GM21723 (cell line): ENCODE measurements around the gene ARHGAP42.

Experiments
- ATAC-seq: cut with Tn5 transposase; IDR thresholded peaks from one replicate; pipeline ENCODE4 v1.9.1; 2021; ENCODE audit warnings: mild to moderate bottlenecking, moderate library complexity; ENCODE audit not compliant: unreplicated experiment

Gene ARHGAP42

GRCh38 chr11:100791103-100791502 is 104.0 kb downstream of the ARHGAP42 start:
- ATAC-seq, result no peak

- no peak for ATAC-seq
These were observed 104.8 kb downstream of the ARHGAP42 start for GRCh38 chr11:100791860-100792259.

GRCh38 chr11:100793525-100793924 is 106.4 kb downstream of the ARHGAP42 start:
- ATAC-seq, result no peak

GRCh38 chr11:100794446-100794845 is 107.4 kb downstream of the ARHGAP42 start:
- no peak for ATAC-seq

GRCh38 chr11:100799445-100799844 is 112.4 kb downstream of the ARHGAP42 start:
- ATAC-seq, result no peak

- ATAC-seq, result no peak
These were observed 113.1 kb downstream of the ARHGAP42 start for GRCh38 chr11:100800202-100800601.

GRCh38 chr11:100801225-100801999 is 114.3 kb downstream of the ARHGAP42 start:
- ATAC-seq, result no peak

- ATAC-seq, result no peak
These were observed 118.6 kb downstream of the ARHGAP42 start for GRCh38 chr11:100805506-100806199.

- ATAC-seq, result no peak
These were observed 119.2 kb downstream of the ARHGAP42 start for GRCh38 chr11:100806296-100806695.

GRCh38 chr11:100808904-100809491 is 121.9 kb downstream of the ARHGAP42 start:
- ATAC-seq, result no peak

GRCh38 chr11:100810146-100810545 is 123.1 kb downstream of the ARHGAP42 start:
- no peak for ATAC-seq

GRCh38 chr11:100810666-100811065 is 123.6 kb downstream of the ARHGAP42 start:
- no peak for ATAC-seq

GRCh38 chr11:100812517-100812916 is 125.4 kb downstream of the ARHGAP42 start:
- no peak for ATAC-seq

- no peak for ATAC-seq
These were observed 128.8 kb downstream of the ARHGAP42 start for GRCh38 chr11:100815787-100816330.

GRCh38 chr11:100816823-100817222 is 129.7 kb downstream of the ARHGAP42 start:
- ATAC-seq, result no peak

- ATAC-seq, result no peak
These were observed 130.5 kb downstream of the ARHGAP42 start for GRCh38 chr11:100817620-100818019.

GRCh38 chr11:100820621-100821020 is 133.5 kb downstream of the ARHGAP42 start:
- ATAC-seq, result no peak

- ATAC-seq, result no peak
These were observed 134.1 kb downstream of the ARHGAP42 start for GRCh38 chr11:100821198-100821597.

GRCh38 chr11:100823360-100823759 is 136.3 kb downstream of the ARHGAP42 start:
- no peak for ATAC-seq

GRCh38 chr11:100824041-100824809 is 137.1 kb downstream of the ARHGAP42 start:
- no peak for ATAC-seq

- no peak for ATAC-seq
These were observed 138.5 kb downstream of the ARHGAP42 start for GRCh38 chr11:100825626-100826025.
